OCI-LY3 (cell line): ENCODE results near the gene ICE1.

Experiments
- H2AFZ ChIP-seq: fragments of 200-600, 300-600 bp; shearing (Covaris generic); 2 replicates; pipeline ENCODE4 v1.6.0; 2014; ENCODE audit warnings: antibody characterized with exemption, low read depth, low read length
- H3K27ac ChIP-seq: fragments of 200-600, 300-600 bp; sonication (generic); 2 replicates; pipeline ENCODE4 v1.5.1; 2014; ENCODE audit warnings: mild to moderate bottlenecking, low read length, moderate library complexity, mixed read lengths
- H3K27me3 ChIP-seq: fragments of 200-600, 300-600 bp; sonication (generic); 2 replicates; pipeline ENCODE4 v1.6.1; 2014; ENCODE audit warnings: low read depth, low read length, mixed read lengths
- H3K36me3 ChIP-seq: fragments of 200-600, 300-600 bp; sonication (generic); replicated peaks from 2 replicates; pipeline ENCODE3; 2014; ENCODE audit warnings: low read depth, low read length, mixed read lengths
- H3K4me1 ChIP-seq: fragments of 300-600, 200-600 bp; sonication (generic); 2 replicates; pipeline ENCODE4 v1.6.1; 2014; ENCODE audit warnings: low read length, mixed read lengths
- H3K4me2 ChIP-seq: fragments of 200-600, 300-600 bp; sonication (generic); 2 replicates; pipeline ENCODE4 v1.6.1; 2014; ENCODE audit warnings: low read length, mixed read lengths
- H3K4me3 ChIP-seq: fragments of 300-600, 200-600 bp; sonication (generic); 2 replicates; pipeline ENCODE4 v1.5.1; 2014; ENCODE audit warnings: antibody characterized with exemption, mild to moderate bottlenecking, low read length, moderate library complexity
- H3K79me2 ChIP-seq: fragments of 300-600, 200-600 bp; shearing (Covaris generic); 2 replicates; pipeline ENCODE4 v1.6.1; 2014; ENCODE audit warnings: mild to moderate bottlenecking, low read length, mixed read lengths
- H3K9ac ChIP-seq: fragments of 300-600, 200-600 bp; shearing (Covaris generic); 2 replicates; pipeline ENCODE4 v1.6.0; 2014; ENCODE audit warnings: mild to moderate bottlenecking, low read length, moderate library complexity
- H3K9me3 ChIP-seq: fragments of 200-600, 300-600 bp; shearing (Covaris generic); 2 replicates; pipeline ENCODE4 v1.6.1; 2014; ENCODE audit warnings: low read length, mixed read lengths; ENCODE audit not compliant: insufficient read depth
- H4K20me1 ChIP-seq: fragments of 200-600, 300-600 bp; sonication (generic); 2 replicates; pipeline ENCODE4 v1.6.1; 2016; ENCODE audit warnings: low read length, mixed read lengths; ENCODE audit not compliant: insufficient read depth
- EZH2phosphoT487 ChIP-seq: fragments of 200-600 bp; shearing (Covaris generic); IDR thresholded peaks from 2 replicates; pipeline ENCODE4 v1.6.1; 2018; ENCODE audit warnings: antibody characterized with exemption, mixed run types, low read depth
- TF ChIP-seq, protein P1 (sequence below): fragments of 200-600, 300-600 bp; sonication (generic); IDR thresholded peaks from 2 replicates; pipeline ENCODE4 v1.5.1; 2014; ENCODE audit warnings: antibody characterized with exemption, low read length, low read depth

Gene ICE1

DNA sequence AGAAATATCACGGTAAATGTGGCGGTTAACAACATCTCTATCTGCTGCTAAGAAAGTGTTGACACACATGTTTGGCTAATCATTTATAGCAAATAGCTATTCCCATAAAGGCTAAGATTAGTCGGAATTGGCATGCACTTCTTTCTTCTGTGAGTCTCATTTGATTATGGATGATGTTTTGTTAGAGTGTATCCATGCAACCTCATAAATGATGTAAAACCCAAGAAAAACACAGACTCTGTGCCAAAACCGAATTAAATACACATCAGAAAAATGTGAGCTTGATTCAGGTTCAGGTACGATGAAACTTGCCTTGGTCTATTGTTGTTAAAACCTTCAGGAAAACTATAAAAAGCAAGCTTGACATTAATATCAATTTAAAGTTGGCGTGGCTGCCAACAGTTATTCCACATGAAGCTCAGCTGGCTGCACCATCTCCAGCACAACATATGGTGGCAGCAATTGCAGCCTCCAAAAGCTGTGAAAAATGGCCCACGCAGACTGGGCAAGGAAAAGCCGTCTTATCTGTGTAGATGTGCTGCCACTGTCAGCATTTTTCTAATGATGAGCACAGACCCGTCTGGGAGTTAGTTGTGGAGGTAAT is 41.1 kb upstream of the ICE1 start:
- no peak overlapping the region for H3K4me2 ChIP-seq
- H3K27ac ChIP-seq, result no peak overlapping the region
- no peak for TF ChIP-seq EZH2phosphoT487
- TF ChIP-seq, protein P1, sequence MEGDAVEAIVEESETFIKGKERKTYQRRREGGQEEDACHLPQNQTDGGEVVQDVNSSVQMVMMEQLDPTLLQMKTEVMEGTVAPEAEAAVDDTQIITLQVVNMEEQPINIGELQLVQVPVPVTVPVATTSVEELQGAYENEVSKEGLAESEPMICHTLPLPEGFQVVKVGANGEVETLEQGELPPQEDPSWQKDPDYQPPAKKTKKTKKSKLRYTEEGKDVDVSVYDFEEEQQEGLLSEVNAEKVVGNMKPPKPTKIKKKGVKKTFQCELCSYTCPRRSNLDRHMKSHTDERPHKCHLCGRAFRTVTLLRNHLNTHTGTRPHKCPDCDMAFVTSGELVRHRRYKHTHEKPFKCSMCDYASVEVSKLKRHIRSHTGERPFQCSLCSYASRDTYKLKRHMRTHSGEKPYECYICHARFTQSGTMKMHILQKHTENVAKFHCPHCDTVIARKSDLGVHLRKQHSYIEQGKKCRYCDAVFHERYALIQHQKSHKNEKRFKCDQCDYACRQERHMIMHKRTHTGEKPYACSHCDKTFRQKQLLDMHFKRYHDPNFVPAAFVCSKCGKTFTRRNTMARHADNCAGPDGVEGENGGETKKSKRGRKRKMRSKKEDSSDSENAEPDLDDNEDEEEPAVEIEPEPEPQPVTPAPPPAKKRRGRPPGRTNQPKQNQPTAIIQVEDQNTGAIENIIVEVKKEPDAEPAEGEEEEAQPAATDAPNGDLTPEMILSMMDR, result no peak
- no peaks in the 10 kb centered on the region for H3K9me3 ChIP-seq
- no peak overlapping the region for H3K9ac ChIP-seq
- H3K36me3 ChIP-seq, result no peaks in the 10 kb centered on the region
- no peaks in the 10 kb centered on the region for H3K79me2 ChIP-seq
- no peaks in the 10 kb centered on the region for H4K20me1 ChIP-seq
- no peaks in the 10 kb centered on the region for H3K27me3 ChIP-seq
- no peak overlapping the region for H3K4me3 ChIP-seq
- H2AFZ ChIP-seq, result no peak overlapping the region
- no peaks in the 10 kb centered on the region for H3K4me1 ChIP-seq

DNA sequence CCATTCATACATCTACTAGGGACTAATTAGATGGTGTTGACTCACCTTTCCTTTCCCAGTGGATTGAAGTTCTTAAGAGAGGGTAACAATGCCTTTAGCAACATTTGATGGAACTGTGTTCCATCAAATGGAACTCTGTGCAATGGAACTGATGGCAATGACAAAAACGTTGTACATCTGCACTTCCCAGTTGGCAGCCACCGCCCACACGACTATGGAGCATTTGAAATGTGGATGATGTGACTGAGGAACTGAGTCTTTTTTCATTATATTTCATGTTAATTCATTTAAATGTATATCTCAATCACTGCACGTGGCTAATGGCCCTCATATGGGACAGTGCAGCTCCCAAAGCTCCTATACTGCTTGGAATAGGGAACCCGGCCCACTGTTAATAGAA is 39.0 kb upstream of the ICE1 start:
- Histone ChIP-seq H2AFZ (no peak overlapping the region), H3K9ac (no peak overlapping the region), H3K4me1 (no peaks in the 10 kb centered on the region), H3K9me3 (no peaks in the 10 kb centered on the region), H3K4me3 (no peak overlapping the region), H3K79me2 (no peaks in the 10 kb centered on the region), H3K36me3 (no peaks in the 10 kb centered on the region), H3K27me3 (no peaks in the 10 kb centered on the region), H3K27ac (no peak overlapping the region), H3K4me2 (no peak overlapping the region), H4K20me1 (no peaks in the 10 kb centered on the region)
- TF ChIP-seq EZH2phosphoT487, result no peak
- TF ChIP-seq, protein P1, result no peak

DNA sequence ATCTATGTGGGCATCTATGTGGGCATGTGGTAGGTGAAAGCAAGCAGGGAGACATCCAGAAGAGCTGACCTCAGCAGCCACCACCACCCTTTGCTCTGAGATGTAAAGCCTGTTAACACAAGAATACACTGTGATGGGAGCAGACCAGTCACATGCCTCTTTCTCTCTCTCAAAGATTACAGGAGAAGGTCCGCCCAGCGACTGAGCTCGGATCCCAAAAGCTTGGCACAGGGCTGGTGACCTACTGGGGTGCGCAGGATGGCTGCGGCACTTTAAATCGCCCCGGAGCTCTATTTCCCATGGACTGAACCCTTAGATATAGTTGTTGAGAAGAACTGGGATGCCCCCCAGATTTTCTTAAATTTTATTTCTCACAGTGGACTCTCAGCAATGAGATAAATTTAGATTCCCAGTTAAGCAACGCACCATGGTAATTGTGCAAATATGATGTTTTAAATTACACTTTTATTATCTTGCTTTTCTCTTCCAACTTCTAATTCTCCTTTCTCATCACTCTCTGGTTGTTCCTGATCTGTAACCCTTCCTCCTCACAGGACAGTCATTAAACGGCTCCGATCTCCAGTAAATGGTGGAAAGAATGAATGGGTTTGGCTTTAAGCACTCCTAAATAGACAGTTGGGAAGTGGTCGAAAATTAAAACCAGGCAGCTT is 37.7 kb upstream of the ICE1 start:
- H3K9ac ChIP-seq, result no peak overlapping the region
- TF ChIP-seq EZH2phosphoT487, result no peak
- TF ChIP-seq, protein P1, result no peak
- H2AFZ ChIP-seq, result no peak overlapping the region

DNA sequence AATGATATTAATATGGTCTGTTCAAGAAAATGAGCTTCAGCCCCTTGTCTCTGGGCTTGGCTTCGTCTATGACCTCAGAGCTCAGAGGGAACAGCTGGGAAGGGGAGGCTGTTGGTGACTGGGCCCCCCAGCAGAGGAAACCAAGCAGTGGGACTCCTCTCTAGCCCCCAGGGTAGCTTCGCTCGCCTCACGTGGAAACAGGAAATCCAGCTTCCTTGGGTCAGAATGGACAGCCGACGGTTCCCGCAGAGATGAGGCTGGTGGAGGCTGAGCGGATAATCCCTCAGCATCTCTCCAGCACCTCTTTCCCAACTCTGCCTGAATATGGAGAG is 37.2 kb upstream of the ICE1 start:
- Histone ChIP-seq H3K9ac (no peak overlapping the region), H2AFZ (no peak overlapping the region), H4K20me1 (no peaks in the 10 kb centered on the region), H3K4me1 (no peaks in the 10 kb centered on the region), H3K4me3 (no peak overlapping the region), H3K4me2 (no peak overlapping the region), H3K36me3 (no peaks in the 10 kb centered on the region), H3K27me3 (no peaks in the 10 kb centered on the region), H3K27ac (no peak overlapping the region), H3K9me3 (no peaks in the 10 kb centered on the region), H3K79me2 (no peaks in the 10 kb centered on the region)
- TF ChIP-seq EZH2phosphoT487, result no peak
- TF ChIP-seq, protein P1, result no peak

More for the DNA sequence above, 37.7 kb upstream of the ICE1 start:
- Histone ChIP-seq H3K4me2 (no peak overlapping the region), H3K4me3 (no peak overlapping the region), H3K9me3 (no peaks in the 10 kb centered on the region), H4K20me1 (no peaks in the 10 kb centered on the region), H3K27ac (no peak overlapping the region), H3K36me3 (no peaks in the 10 kb centered on the region), H3K4me1 (no peaks in the 10 kb centered on the region), H3K27me3 (no peaks in the 10 kb centered on the region), H3K79me2 (no peaks in the 10 kb centered on the region)
